ENCODE measurements around the gene RPP30.

RPP30 gene

GRCh38 chr10:90947030-90947960 is 75.5 kb downstream of the RPP30 start:
- no peak for DNase-seq

Data from midbrain (tissue), 1 donor.